Measurements from ENCODE around the gene DIPK1B.

The DIPK1B gene

DNA sequence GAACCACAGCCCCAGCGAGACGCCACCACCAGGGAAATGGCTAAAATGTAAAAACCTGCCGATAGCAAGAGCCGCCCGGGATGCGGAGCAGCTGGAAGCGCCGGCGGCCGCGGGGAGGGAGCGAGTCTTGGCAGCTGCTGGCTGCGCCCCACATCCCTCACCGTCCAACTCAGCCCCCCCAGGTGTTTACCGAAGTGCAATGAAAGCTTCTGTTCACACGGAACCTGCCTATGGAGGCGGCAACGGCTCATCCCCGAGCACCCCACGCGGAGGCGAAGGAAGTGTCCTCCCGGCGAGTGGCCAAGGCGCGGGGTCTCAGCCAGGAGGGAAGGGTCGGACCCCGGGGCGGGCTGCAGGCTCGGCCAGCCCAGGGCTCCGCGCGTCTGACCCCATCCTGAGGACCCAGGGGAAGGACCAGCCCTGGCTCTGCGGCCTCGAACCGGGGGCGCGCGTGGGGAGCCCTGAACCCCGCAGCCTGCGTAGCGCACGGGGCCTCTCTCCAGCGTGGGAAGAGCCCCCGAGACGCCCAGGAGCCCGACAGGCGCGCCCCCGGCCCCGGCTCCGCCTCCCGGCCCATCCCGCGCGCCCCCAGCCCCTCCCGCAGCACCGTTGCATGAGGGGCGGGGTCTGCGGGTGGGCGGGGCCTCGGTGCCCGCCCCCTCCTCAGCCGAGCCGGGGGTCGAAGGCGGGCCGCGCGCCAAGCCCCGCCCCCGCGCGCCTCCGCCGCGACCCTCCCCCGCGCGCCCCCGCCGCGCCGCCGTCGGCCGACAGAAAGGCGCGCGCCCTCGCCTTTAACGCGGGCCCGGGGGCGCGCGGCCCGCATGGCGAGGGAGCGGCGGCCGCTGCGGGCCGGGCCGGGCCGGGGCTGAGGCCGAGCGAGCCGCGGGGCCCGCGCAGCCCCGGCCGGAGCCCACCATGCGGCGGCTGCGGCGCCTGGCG is at the start of gene DIPK1B:
DIPK1B (plus strand) TSS at position 822 of the 939 bp plus-strand sequence; CDS start at position 916, 94 bp downstream.
- DNase-seq: no peak

DNA sequence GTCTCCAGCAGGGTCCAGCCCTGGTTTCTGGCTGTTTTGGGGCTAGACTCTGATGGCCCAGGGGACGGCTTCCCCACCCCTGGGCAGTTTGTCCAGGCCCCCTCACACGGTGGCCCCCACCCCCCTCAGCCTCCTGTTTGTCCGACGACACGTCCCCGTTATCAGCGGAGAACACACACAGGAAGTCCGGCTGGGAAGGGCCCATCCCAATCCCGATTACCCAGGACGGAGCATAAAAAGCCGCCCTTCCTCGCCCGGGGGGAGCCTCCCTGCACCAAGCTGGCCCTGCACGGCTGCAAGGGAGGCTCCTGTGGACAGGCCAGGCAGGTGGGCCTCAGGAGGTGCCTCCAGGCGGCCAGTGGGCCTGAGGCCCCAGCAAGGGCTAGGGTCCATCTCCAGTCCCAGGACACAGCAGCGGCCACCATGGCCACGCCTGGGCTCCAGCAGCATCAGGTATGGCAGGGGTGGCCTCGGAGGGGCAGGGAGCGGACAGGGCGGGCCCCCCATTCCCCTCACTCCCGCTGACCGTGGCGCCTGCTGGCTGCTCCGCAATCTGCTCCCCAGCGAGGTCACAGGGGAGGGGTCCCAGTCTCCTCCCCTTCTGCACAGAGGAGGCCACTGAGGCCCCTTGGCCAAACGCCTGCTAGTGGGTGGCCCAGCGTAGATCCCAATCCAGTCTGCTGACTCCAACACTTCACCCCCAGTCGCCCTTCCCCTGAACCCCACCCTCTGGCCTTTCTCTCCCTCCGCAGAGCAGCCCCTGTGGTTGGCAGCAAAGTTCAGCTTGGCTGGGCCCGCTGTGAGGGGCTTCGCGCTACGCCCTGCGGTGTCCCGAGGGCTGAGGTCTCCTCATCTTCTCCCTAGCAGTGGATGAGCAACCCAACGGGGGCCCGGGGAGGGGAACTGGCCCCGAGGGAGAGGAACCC is 49.5 kb upstream of the DIPK1B start, which contains the start of gene EGFL7:
EGFL7 (plus strand) TSS at position 261 of the 926 bp plus-strand sequence. CDS start 5,367 bp downstream, outside the sequence.
- DNase-seq: no peak

DNA sequence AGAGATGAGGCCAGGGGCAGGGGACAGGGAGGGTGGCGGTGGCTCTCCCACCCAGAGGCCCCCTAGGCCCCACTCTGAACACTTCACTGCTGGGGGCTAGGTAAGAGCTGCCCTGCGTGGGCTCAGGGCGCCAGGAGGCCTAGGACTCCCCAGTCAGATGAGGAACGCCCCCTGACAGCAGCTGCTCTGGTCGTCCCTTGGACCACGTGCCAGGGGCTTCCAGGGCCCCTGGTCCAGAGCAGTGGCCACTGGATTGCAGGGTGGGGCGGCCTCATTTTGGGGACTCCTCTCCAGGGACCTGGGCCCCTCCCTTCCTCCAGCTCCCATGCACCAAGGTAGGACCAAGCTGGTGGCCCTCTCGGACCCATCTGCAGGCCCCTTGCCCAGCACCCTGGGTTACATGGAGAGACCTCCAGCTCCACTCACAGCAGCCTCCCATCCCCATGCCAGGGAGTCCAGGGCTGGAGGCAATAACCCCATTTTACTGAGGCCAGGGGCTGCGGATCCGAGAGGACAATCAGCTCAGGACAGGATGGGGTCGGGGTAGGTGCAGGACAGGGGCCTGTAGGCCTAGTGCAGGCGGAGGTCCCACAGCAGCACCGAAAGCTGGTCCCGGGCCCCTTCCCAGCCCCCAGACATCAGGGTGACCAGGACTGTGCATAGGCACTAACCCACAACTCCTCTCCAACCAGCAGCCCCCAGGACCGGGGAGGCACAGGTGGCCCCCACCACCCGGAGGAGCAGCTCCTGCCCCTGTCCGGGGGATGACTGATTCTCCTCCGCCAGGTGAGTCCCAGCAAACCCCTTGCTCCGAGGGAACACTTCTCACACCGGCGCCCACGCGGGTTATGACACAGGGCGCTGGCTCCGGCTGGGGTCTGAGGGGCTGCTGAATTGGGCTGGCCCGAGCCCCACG is 48.1 kb upstream of the DIPK1B start:
- DNase-seq: no peak

DNA sequence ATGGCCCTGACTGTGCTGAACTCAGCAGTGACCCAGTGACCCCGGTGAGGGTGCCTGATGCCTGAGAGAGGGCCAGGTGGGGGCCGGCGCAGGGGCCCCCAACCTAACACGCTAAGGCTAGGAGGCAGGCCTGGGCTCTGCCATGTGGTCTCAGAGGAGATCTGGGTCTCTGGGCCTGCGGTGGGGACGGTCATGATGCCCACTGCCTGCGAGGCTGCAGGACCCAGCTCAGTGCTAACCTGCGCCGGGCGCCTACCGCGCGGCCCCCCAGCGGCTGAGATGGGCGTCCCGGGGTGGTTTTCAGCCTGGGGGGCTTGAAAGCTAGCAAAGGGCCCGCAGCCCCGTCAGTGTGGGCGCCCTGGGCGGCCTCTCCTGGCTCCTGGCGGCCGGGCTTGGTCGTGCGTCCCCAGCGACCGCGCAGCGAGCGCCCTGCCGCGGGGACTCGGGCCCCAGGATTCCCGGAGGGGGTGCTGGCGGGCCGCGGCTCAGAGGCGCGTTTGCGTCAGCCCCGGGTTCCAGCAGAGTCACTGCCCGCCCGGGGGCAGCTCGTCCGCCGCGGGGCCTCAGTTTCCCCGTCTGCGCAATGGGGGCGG is 47.2 kb upstream of the DIPK1B start:
- DNase-seq: peak; percentile 21

DNA sequence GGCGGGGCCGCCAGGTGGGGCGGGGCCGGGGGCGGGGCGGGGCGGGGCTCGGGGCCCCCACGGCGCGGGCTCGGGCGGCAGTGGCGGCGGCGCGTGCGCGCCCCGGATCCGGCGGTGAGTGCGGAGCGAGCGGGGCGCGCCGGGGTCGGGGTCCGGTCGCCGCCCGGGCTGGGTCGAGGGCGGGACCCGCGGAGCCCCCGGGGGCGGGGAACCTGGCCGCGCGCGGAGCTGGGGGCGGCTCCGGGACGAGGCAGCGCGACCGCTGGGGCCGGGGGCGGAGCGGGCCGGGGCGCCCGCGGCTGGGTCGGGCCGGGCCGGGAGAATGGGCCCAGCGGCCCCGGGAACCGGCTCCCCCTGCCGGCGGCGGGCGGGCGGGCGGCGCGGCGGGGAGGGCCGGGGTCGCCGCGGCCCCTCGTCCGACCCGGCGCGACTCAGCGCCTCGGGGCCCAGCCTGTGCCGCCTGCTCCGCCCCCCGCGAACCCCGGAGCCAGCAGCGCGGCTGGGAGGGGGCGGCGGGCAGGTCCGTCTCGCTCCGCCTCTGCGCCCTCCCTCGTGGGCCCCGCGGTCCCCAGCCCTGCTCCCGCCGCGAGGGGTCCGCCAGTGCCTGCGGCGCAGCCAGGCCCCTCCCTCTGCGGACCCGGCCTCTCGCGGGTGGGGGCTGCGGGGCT is 46.5 kb upstream of the DIPK1B start:
- peak; percentile 28 for DNase-seq

DNA sequence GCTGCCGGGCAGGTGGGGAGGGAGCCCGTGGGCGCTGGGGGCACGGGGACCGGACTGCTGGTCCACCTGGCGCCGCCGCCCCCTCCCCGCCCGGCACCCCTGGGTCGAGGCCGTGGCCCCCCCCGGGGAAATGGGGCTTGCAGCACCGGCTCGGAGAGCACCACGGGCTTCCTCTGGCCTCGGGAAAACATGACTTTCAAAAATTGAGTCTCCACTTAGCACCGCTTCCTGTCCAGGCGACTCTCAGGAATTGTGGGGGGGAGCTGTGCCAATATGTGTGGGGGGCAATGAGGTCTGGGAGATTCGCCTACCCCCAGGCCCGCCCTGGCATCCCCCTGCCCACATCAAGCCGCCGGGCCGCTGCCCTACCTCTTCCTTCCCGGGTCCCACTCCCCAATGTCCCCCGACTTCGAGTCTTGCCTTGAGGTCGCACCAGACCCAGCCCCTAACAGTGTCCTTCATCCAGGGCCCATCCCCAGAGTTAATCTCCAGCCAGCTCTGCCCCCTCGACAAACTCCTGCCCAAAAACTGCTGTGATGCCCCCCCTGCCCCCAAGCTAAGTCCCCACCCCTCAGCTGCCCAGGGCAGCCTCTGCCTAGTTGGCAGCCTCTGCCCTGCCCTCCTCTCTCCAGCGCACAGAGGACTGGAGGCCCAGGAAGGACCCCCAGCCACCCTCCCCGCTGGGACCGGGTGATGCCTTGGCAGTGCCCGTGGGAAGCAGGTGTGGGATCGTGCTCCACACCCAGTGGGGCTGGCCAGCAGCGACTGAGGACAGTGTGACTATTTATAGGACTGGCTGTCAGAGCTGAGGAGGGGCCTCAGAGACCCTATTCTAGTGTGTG is 45.8 kb upstream of the DIPK1B start:
- no peak for DNase-seq

DNA sequence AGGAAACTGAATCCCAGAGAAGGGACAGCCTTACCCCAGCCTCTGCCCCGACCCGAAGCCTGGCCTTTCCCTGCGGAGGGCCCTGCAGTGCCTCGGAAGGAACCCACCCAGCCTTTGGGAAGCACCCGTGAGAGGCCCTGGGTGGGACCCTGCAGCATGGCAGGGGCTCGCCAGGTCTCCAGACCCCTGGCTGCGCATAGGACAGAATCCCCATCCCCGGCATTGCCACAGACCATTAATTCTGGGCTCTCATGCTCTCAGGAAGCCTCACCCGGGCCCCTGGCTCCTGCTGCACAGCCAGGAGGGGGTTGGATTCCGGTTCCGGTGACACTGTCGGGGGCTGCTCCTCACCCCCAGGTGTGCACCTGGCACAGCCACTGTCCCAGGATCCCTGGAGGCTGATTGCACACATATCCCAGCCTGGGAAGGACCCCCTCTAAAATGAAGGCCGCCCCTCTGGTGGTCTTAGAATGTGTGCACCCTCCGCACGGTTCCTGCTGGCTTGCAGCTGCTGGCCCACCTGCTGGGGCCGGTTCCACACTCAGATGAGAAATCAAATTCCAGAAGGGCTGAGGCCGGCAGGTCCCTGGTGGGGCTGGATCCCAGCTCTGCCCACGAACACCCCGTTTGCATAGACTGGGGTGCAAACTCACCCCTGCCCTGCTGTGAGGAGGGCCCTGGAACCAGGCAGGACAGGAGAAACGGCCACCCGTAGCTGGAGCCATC is 45.0 kb upstream of the DIPK1B start:
- no peak for DNase-seq

DNA sequence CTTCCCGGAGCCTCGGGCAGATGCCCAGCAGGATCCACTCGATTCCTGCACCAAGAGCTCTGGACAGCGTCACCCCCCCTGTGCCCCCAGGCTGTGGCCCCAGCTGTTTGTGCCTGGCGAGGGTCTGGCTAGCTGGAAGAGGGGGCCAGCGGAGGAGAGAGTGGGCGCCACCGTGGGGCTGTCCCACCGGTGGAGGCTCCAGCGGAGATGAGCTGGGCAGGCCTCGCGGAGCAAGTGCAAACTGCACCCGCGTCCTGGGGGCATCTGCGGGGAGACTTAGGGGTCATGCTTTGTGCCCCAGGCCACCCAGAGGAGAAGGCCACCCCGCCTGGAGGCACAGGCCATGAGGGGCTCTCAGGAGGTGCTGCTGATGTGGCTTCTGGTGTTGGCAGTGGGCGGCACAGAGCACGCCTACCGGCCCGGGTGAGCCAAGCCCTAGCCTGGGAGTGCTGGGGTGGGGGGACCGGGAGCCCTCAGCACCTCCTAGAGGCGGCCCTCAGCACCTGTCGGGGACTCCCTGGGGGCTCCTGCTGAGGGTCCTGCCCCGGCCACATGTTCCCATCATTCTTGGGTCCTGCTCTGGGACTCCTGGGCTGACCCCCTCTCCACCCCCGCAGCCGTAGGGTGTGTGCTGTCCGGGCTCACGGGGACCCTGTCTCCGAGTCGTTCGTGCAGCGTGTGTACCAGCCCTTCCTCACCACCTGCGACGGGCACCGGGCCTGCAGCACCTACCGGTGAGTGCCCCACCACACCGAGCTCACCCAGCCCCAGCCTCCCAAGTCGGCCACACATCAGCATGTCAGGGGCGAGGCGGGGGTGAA is 44.2 kb upstream of the DIPK1B start:
- DNase-seq: no peak

DNA sequence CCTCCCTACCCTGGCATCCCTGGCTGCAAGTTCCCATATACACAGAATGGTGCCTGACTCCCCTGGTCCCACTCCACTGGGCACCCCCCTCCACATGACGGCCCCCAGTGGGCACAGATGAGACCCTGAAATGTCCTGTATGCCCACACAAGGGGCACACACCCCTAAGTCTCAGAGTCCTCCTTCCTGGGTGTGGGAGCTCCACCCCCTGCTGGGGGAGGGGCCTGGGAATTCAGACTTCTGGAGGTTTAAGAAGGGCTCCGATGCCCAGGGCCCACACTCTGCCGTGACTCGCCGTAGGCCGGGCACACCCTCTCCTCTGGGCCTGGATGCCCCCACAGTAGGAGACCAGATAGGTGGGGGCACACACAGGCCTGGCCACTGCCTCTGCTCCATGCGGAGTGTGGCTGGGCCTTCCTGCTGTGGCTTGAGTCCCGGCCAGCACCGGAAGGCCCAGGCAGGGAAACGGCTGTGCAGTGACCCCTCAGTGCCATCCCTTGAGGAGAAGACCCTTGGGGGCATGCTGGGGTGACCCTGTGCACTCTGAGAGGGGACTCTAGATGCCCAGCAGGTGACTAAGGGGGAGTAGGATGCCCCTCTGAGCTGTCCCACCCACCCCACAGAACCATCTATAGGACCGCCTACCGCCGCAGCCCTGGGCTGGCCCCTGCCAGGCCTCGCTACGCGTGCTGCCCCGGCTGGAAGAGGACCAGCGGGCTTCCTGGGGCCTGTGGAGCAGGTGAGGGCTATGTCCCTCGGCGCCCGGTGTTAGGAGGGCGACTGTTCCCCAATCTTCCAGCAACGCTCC is 43.2 kb upstream of the DIPK1B start:
- no peak for DNase-seq

DNA sequence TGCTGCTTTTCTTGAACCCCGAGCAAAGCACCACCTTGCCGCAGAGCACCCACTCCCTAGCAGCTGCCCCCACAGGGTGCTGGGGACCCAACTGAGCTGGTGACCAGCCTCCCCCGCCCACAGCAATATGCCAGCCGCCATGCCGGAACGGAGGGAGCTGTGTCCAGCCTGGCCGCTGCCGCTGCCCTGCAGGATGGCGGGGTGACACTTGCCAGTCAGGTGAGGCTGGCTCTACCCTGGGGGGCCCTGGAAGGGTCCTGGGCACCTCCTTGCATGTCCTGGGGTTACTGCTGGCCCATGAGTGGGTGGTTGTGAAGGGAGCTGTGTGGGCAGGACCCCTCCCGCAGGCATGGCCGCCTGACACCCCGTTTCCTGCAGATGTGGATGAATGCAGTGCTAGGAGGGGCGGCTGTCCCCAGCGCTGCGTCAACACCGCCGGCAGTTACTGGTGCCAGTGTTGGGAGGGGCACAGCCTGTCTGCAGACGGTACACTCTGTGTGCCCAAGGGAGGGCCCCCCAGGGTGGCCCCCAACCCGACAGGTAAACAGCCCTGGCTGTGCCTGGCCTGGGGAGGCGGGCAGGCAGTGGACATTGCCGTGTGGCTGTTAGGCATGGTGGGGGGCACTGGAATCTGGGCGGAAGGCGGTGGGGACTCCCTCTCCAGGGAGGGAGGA is 42.4 kb upstream of the DIPK1B start:
- no peak for DNase-seq

DNA sequence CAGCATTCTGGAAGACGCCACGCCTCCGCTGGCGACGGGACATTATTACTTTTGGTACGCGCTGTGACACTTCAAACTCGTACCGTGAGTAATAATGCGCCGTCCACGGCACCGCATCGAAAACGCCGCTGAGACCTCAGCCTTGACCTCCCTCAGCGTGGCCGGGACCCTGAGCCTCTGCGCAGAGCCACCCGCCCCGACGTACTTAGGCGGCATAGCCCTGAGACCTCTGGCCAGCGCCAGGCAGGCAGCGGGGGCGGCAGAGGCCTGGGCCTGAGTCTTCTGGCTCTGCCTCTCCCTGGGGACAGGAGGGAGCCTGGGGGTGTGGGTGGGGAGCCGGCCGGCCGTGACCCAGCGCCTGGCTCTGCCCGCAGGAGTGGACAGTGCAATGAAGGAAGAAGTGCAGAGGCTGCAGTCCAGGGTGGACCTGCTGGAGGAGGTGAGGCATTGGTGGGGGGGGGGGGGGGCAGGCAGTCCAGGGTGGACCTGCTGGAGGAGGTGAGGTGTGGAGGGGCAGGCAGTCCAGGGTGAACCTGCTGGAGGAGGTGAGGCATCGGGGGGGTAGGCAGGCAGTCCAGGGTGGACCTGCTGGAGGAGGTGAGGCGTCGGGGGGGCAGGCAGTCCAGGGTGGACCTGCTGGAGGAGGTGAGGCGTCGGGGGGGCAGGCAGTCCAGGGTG is 41.7 kb upstream of the DIPK1B start:
- no peak for DNase-seq

DNA sequence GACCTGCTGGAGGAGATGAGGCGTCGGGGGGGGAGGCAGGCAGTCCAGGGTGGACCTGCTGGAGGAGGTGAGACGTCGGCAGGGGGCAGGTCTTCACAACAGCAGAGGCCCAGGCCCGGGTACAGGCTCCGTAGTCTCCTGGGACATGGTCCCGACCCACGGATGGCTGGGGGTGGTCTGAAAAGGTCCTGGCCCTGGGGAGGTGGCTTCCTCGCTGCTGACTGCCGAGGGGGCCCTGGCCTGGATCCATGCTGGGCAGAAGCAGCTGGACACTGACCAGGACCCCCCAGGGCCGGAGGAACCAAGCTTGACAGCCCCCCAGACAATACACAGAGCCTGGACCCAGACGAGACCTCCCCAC is 41.1 kb upstream of the DIPK1B start:
- DNase-seq: no peak

DNA sequence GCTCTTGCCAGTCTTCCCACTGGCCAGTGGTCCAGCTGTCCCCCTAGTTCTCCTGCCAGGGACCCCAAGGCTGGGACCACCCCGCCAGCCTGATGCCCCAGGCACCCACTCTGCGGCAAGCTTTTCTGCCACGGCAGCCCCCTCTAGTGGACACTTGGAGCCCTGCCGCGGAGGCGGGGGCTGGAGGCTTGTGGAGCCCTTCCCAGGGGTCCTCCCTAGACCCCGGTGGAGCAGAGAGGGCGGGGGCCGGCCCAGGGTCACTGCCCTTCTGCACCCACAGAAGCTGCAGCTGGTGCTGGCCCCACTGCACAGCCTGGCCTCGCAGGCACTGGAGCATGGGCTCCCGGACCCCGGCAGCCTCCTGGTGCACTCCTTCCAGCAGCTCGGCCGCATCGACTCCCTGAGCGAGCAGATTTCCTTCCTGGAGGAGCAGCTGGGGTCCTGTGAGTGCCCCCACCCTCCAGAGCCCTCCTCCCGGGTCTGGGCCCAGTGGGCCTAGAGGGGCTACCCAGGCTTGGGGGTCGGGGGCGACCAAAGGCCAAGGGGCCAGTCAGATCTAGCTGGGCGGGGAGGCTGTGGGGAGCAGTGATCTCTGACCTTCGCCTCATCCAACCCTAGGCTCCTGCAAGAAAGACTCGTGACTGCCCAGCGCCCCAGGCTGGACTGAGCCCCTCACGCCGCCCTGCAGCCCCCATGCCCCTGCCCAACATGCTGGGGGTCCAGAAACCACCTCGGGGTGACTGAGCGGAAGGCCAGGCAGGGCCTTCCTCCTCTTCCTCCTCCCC is 40.5 kb upstream of the DIPK1B start:
- DNase-seq: peak; percentile 45

DNA sequence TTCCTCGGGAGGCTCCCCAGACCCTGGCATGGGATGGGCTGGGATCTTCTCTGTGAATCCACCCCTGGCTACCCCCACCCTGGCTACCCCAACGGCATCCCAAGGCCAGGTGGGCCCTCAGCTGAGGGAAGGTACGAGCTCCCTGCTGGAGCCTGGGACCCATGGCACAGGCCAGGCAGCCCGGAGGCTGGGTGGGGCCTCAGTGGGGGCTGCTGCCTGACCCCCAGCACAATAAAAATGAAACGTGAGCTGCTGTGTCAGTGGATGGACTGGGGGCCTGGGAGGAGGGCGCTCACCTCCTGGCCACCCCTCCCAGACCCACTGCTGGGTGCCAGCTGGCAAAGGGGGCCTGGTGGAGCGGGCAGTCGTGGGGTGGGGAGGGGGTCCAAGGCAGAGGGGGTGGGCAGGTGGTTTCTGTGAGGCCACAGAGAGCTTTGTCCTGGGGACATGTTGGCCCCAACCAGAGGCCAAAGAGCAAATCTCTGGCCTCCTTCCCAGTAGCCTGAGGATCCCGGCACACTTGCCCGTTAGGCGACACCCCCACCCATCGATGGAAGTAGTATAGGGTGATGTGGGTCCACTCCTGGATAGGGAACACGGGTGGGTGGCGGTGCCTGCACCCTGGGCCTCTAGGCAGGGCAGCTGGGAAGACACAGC is 39.8 kb upstream of the DIPK1B start:
- no peak for DNase-seq
